ENCODE results near the gene LRRC4C.

The LRRC4C gene

DNA sequence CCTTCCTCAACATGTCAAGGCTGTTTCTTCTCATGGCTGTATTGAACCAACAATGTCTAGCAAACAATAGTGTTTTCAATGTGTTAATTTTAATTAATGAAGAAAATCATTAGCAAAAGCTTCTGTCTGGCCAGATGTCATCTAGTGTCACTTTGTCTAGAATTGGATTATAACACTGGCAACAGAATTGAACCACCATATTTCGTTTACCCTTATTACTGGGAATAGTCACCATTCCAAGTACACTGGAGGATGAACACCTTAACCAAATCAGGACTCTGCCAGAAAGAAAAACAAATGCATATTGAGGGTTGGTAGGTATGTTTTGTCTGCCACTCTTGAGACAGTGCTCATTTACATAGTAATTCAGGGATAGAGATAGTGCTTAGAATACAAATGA, 146.2 kb downstream of the LRRC4C start:
- H3K4me3 ChIP-seq (ENCODE audit: low read depth, low read length) = no peak overlapping the region
- TF ChIP-seq CTCF (IDR thresholded peaks at IDR 0.05; ENCODE audit: low read depth, low read length) = no peak

DNA sequence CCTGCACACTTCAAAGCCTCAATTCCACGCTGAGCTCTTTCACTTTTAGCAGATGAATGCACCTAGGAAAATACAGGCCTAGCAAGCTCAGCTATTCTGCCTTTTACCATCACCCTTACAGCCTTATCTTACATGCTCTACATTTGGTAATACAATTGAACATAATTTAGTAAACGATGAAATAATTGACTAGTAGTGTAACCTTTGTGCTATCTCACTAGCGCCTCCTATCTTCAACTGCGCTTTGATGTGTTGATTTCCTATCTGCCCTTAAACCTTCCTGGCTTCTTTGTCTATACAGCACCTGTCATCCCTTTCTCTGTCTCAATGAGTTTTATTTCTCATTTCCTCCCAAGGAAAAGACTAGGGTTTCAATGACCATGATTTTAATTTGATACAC, 149.7 kb downstream of the LRRC4C start:
- H3K4me3 ChIP-seq (ENCODE audit: low read depth, low read length) = no peak overlapping the region
- TF ChIP-seq CTCF (IDR thresholded peaks at IDR 0.05; ENCODE audit: low read depth, low read length) = no peak

DNA sequence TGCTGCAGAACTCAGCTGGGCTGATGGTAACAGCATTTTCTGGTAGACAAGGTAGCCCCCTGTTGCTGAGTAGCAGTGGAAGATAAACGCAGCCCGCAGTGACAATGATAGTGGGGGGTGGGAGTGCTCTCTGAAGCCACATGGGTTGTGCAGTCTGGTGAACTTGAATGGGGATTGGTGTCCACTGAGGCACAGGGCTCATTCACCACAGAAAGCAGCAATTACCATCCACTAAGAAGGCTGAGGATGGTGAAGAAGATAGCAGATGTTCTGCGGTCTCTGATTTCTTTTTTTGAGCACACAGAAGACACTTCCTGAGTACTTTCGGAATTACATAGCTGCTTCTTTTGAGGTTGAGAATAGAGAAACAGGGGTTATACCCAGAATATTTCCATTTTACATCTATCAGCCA, 150.3 kb downstream of the LRRC4C start:
- TF ChIP-seq CTCF (IDR thresholded peaks at IDR 0.05; ENCODE audit: low read depth, low read length) = no peak
- H3K4me3 ChIP-seq (ENCODE audit: low read depth, low read length) = no peak overlapping the region

GRCh38 chr11:41308286-41308685, 151.2 kb downstream of the LRRC4C start:
- TF ChIP-seq CTCF (IDR thresholded peaks at IDR 0.05; ENCODE audit: low read depth, low read length) = no peak
- no peak overlapping the region for H3K4me3 ChIP-seq (ENCODE audit: low read depth, low read length)

GRCh38 chr11:41307296-41308080, 152.0 kb downstream of the LRRC4C start:
- TF ChIP-seq CTCF (IDR thresholded peaks at IDR 0.05; ENCODE audit: low read depth, low read length) = no peak
- H3K4me3 ChIP-seq (ENCODE audit: low read depth, low read length) = no peak overlapping the region

DNA sequence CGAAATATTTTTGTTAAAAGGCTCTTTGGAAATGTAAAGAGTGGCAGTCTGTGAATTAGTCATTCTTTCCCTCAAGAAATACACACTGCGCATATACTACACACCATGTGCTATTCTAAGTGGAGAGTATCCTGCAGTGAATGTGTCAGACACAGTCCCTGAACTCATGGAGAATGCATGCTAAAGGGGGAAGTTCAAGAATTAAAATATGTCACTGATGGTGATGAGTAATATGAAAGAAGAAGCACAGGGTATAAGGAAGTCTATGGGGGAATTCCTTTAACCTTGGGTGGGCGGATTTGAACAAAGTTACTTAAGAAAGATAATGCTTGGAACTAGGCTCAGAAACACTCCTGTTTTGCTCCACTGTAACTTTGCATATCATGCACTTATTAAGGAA, 153.0 kb downstream of the LRRC4C start:
- TF ChIP-seq CTCF (IDR thresholded peaks at IDR 0.05; ENCODE audit: low read depth, low read length) = no peak

DNA sequence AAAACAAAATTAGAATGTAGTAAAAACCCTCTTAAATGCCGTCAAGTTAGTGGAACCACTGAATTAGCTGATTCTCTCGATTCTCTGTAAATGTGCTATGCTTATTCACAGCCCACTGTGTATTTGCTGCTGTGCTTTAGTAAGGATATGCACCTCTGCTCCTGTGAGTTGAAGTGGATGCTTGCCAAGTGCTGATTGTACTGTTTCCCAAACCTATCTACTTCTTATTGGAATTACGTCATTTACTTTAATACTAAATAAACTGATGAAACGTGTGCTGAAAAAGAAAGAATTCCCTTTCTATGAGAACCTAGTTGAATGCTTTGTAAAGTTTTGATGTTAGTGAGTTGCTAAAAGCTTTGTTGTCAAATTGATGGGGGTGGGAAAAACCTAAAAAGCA, 158.4 kb downstream of the LRRC4C start:
- H3K4me3 ChIP-seq (ENCODE audit: low read depth, low read length) = no peak overlapping the region
- TF ChIP-seq CTCF (IDR thresholded peaks at IDR 0.05; ENCODE audit: low read depth, low read length) = no peak

More for the DNA sequence above, 153.0 kb downstream of the LRRC4C start:
- H3K4me3 ChIP-seq (ENCODE audit: low read depth, low read length) = no peak overlapping the region

Data from WI38 (cell line).